ENCODE data around the gene ARHGAP24. TPM values are rescaled to one million over a fixed set of nuclear protein-coding genes. Genes with fewer than 3 reads are reported as not detected.

ARHGAP24 gene
- total and polyA plus RNA-seq, 2 donors (not counting 1 experiment from before 2014, with no cell fraction given) = 48.4 to 141 TPM

GRCh38 chr4:85617202-85617601 is 142.3 kb downstream of the ARHGAP24 start:
- ATAC-seq (ENCODE audit: low read depth) (no peak), DNase-seq (peak; percentile 35)
- Histone ChIP-seq H3K9me3 (ENCODE audit: control extremely low read depth in 1 of 3, control insufficient read depth in 2 of 3, insufficient read depth in 1 of 3, low read length in 2 of 3) (peaks cover 2 to 10% (median 10%) of the 10 kb centered on the region in 3 donors), H3K36me3 (replicated peaks in 1 of 2; ENCODE audit: control extremely low read depth in 1 of 2, control insufficient read depth in 1 of 2, extremely low read depth in 1 of 2, insufficient read depth in 2 of 2, low read length in 1 of 2) (peaks cover 0 to 10% of the 10 kb centered on the region in 2 experiments), H3K4me2 (replicated peaks; ENCODE audit: low read depth, low read length, poor library complexity, severe bottlenecking) (no peak overlapping the region), H3K27ac (ENCODE audit: low read length in 2 of 2) (no peak overlapping the region), H3K27me3 (replicated peaks in 1 of 4; ENCODE audit: control extremely low read depth in 1 of 4, control insufficient read depth in 3 of 4, insufficient read depth in 4 of 4, low read length in 3 of 4) (no peaks in the 10 kb centered on the region), H2AFZ (ENCODE audit: insufficient read depth, low read depth, low read length, poor library complexity, severe bottlenecking) (no peak overlapping the region), H3K79me2 (ENCODE audit: control insufficient read depth, insufficient read depth, low read length) (peaks cover 36% of the 10 kb centered on the region), H3K4me1 (ENCODE audit: control insufficient read depth in 2 of 2, insufficient read depth in 2 of 2, low read length in 2 of 2) (peaks cover 5 to 6% of the 10 kb centered on the region in 2 donors), H3K4me3 (ENCODE audit: control extremely low read depth in 1 of 5, extremely low read depth in 1 of 5, insufficient read depth in 1 of 5, low read depth in 2 of 5, low read length in 4 of 5) (no peak overlapping the region), H3K9ac (ENCODE audit: low read length) (no peak overlapping the region), H4K20me1 (ENCODE audit: control insufficient read depth, insufficient read depth, low read length, poor library complexity, severe bottlenecking) (no peaks in the 10 kb centered on the region)
- TF ChIP-seq, protein P1, sequence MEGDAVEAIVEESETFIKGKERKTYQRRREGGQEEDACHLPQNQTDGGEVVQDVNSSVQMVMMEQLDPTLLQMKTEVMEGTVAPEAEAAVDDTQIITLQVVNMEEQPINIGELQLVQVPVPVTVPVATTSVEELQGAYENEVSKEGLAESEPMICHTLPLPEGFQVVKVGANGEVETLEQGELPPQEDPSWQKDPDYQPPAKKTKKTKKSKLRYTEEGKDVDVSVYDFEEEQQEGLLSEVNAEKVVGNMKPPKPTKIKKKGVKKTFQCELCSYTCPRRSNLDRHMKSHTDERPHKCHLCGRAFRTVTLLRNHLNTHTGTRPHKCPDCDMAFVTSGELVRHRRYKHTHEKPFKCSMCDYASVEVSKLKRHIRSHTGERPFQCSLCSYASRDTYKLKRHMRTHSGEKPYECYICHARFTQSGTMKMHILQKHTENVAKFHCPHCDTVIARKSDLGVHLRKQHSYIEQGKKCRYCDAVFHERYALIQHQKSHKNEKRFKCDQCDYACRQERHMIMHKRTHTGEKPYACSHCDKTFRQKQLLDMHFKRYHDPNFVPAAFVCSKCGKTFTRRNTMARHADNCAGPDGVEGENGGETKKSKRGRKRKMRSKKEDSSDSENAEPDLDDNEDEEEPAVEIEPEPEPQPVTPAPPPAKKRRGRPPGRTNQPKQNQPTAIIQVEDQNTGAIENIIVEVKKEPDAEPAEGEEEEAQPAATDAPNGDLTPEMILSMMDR (IDR thresholded peaks at IDR 0.05) = no peak
- no peak for TF ChIP-seq EZH2 (IDR thresholded peaks at IDR 0.05; ENCODE audit: borderline replicate concordance, insufficient read depth, low read depth, low read length, poor library complexity, severe bottlenecking)
- H3K27me3 Mint-ChIP-seq = no peaks in the 10 kb centered on the region
- POLR2A ChIA-PET = no interaction called here
- H3K4me1 Mint-ChIP-seq = peaks cover 12% of the 10 kb centered on the region
- intact Hi-C loops (cut with micrococcal nuclease) = loop anchor here (5.0 kb wide), 1 partner anchor 40 kb away; no protein-coding TSS in a partner anchor
- H3K9me3 Mint-ChIP-seq (ENCODE audit: insufficient read depth) = no peaks in the 10 kb centered on the region
- H3K27ac Mint-ChIP-seq = no peak overlapping the region
- WGBS (ENCODE audit: insufficient coverage) = no CpG with 5 or more reads among the region's 3 CpGs
- CTCF ChIA-PET = no interaction called here
- no peak overlapping the region for H3K4me3 Mint-ChIP-seq

- H3K27me3 ChIP-seq (replicated peaks in 1 of 4; ENCODE audit: control extremely low read depth in 1 of 4, control insufficient read depth in 3 of 4, insufficient read depth in 4 of 4, low read length in 3 of 4) = no peaks in the 10 kb centered on the region
- intact Hi-C loops (cut with micrococcal nuclease) = no loop called here
- ATAC-seq (ENCODE audit: low read depth) = no peak
- H3K9ac ChIP-seq (ENCODE audit: low read length) = no peak overlapping the region
- no peak overlapping the region for H3K4me3 Mint-ChIP-seq
- peaks cover 1 to 12% of the 10 kb centered on the region in 2 experiments for H3K36me3 ChIP-seq (replicated peaks in 1 of 2; ENCODE audit: control extremely low read depth in 1 of 2, control insufficient read depth in 1 of 2, extremely low read depth in 1 of 2, insufficient read depth in 2 of 2, low read length in 1 of 2)
- no peaks in the 10 kb centered on the region for H3K27me3 Mint-ChIP-seq
- no peak overlapping the region for H3K27ac Mint-ChIP-seq
- no peak overlapping the region for H3K4me3 ChIP-seq (ENCODE audit: control extremely low read depth in 1 of 5, extremely low read depth in 1 of 5, insufficient read depth in 1 of 5, low read depth in 2 of 5, low read length in 4 of 5)
- H2AFZ ChIP-seq (ENCODE audit: insufficient read depth, low read depth, low read length, poor library complexity, severe bottlenecking) = no peak overlapping the region
- H3K4me1 ChIP-seq (ENCODE audit: control insufficient read depth in 2 of 2, insufficient read depth in 2 of 2, low read length in 2 of 2) = no peaks in the 10 kb centered on the region
- H3K27ac ChIP-seq (ENCODE audit: low read length in 2 of 2) = no peak overlapping the region
- H3K4me1 Mint-ChIP-seq = peaks cover 16% of the 10 kb centered on the region
- H3K79me2 ChIP-seq (ENCODE audit: control insufficient read depth, insufficient read depth, low read length) = peaks cover 74% of the 10 kb centered on the region
- DNase-seq = no peak
- no peak overlapping the region for H3K4me2 ChIP-seq (replicated peaks; ENCODE audit: low read depth, low read length, poor library complexity, severe bottlenecking)
- ChIA-PET CTCF (interaction anchor here (1.2 to 1.7 kb wide), 2 partner anchors 17 to 115 kb away, joined by 3 to 5 read pairs; no protein-coding TSS in a partner anchor), POLR2A (no interaction called here)
- H3K9me3 Mint-ChIP-seq (ENCODE audit: insufficient read depth) = peaks cover 7% of the 10 kb centered on the region
- peaks cover 0 to 2% (median under 1%) of the 10 kb centered on the region in 3 donors for H3K9me3 ChIP-seq (ENCODE audit: control extremely low read depth in 1 of 3, control insufficient read depth in 2 of 3, insufficient read depth in 1 of 3, low read length in 2 of 3)
- no peaks in the 10 kb centered on the region for H4K20me1 ChIP-seq (ENCODE audit: control insufficient read depth, insufficient read depth, low read length, poor library complexity, severe bottlenecking)
- TF ChIP-seq, protein P1 (IDR thresholded peaks at IDR 0.05) = no peak
- TF ChIP-seq EZH2 (IDR thresholded peaks at IDR 0.05; ENCODE audit: borderline replicate concordance, insufficient read depth, low read depth, low read length, poor library complexity, severe bottlenecking) = no peak
Measured at GRCh38 chr4:85632981-85633380, 158.0 kb downstream of the ARHGAP24 start.
